Liver (tissue), 9 donors: Measurements from ENCODE around the gene CHAD. TPM values are rescaled to one million over a fixed set of nuclear protein-coding genes. Genes with fewer than 3 reads are reported as not detected.

Experiments
- DNase-seq: peaks from one replicate; pipeline ENCODE4 v3.0.0-alpha.2; 2017; ENCODE audit warnings: low spot score
- H3K27ac ChIP-seq, 2 donors: one replicate each; pipeline ENCODE4 v1.7.0; 2013; ENCODE audit warnings: inconsistent platforms in 2 of 2, low read length in 2 of 2, control low read depth in 1 of 2, low read depth in 1 of 2, mild to moderate bottlenecking in 1 of 2
- H3K27me3 ChIP-seq, 4 donors: one replicate each; pipeline versions ENCODE4 v1.6.1 to v1.7.0; 2013; ENCODE audit warnings: low read length in 3 of 4, inconsistent platforms in 1 of 4, mild to moderate bottlenecking in 1 of 4, moderate library complexity in 1 of 4; ENCODE audit not compliant: control insufficient read depth in 4 of 4, insufficient read depth in 4 of 4
- H3K36me3 ChIP-seq, 4 donors: one replicate each; pipeline versions ENCODE4 v1.6.1 to v1.7.0; 2013; ENCODE audit warnings: low read length in 3 of 4, mild to moderate bottlenecking in 3 of 4, low read depth in 1 of 4, moderate library complexity in 1 of 4; ENCODE audit not compliant: control insufficient read depth in 4 of 4, insufficient read depth in 3 of 4
- H3K4me1 ChIP-seq, 4 donors: one replicate each; pipeline versions ENCODE4 v1.6.1 to v1.7.0; 2013; ENCODE audit warnings: low read length in 3 of 4, mild to moderate bottlenecking in 3 of 4, moderate library complexity in 1 of 4; ENCODE audit not compliant: control insufficient read depth in 4 of 4, insufficient read depth in 4 of 4
- H3K4me3 ChIP-seq, 3 donors: one replicate each; pipeline versions ENCODE4 v1.6.1 to v1.7.0; 2013; ENCODE audit warnings: low read length in 3 of 3, control low read depth in 1 of 3, low read depth in 1 of 3, mild to moderate bottlenecking in 1 of 3
- H3K9ac ChIP-seq, 2 donors: one replicate each; pipeline ENCODE4 v1.7.0; 2013; ENCODE audit warnings: low read length in 2 of 2, mild to moderate bottlenecking in 2 of 2, moderate library complexity in 2 of 2, control low read depth in 1 of 2, low read depth in 1 of 2
- H3K9me3 ChIP-seq, 4 donors: one replicate each; pipeline versions ENCODE4 v1.6.1 to v1.7.0; 2013; ENCODE audit warnings: low read length in 3 of 4; ENCODE audit not compliant: control insufficient read depth in 4 of 4
- CTCF ChIP-seq: fragments of 150-350 bp; IDR thresholded peaks from 2 replicates; pipeline ENCODE4 v1.5.1; 2017; ENCODE audit warnings: improper control_type of control experiment, low read depth, low read length; ENCODE audit not compliant: missing input control
- EGR1 ChIP-seq, 2 donors: IDR thresholded peaks; 2 replicates each; pipeline ENCODE4 v1.6.1; 2016 to 2018; ENCODE audit warnings: antibody characterized with exemption in 2 of 2, low read depth in 2 of 2
- FOXA1 ChIP-seq: IDR thresholded peaks from 2 replicates; pipeline ENCODE4 v1.6.1; 2016; ENCODE audit warnings: antibody characterized with exemption
- FOXA2 ChIP-seq: IDR thresholded peaks from 2 replicates; pipeline ENCODE4 v1.6.1; 2016; ENCODE audit warnings: antibody characterized with exemption
- GABPA ChIP-seq, 2 donors: IDR thresholded peaks in 1 of 2; conservative IDR thresholded peaks in 1 of 2; 2 replicates each; pipeline ENCODE4 v1.6.1; 2016; ENCODE audit warnings: antibody characterized with exemption in 2 of 2, mild to moderate bottlenecking in 1 of 2, moderate library complexity in 1 of 2
- HNF4A ChIP-seq, 2 donors: conservative IDR thresholded peaks; 2 replicates each; pipeline ENCODE4 v1.6.1; 2016; ENCODE audit warnings: antibody characterized with exemption in 2 of 2, mild to moderate bottlenecking in 2 of 2
- HNF4G ChIP-seq: IDR thresholded peaks from 2 replicates; pipeline ENCODE4 v1.6.1; 2016; ENCODE audit warnings: antibody characterized with exemption
- JUND ChIP-seq, 2 donors: IDR thresholded peaks; 2 replicates each; pipeline ENCODE4 v1.6.1; 2016; ENCODE audit warnings: antibody characterized with exemption in 2 of 2
- NR2F2 ChIP-seq: IDR thresholded peaks from 2 replicates; pipeline ENCODE4 v1.6.1; 2016; ENCODE audit warnings: antibody characterized with exemption
- RAD21 ChIP-seq, 2 donors: IDR thresholded peaks; 2 replicates each; pipeline ENCODE4 v1.6.1; 2016; ENCODE audit warnings: antibody characterized with exemption in 2 of 2, mild to moderate bottlenecking in 2 of 2
- REST ChIP-seq: IDR thresholded peaks from 2 replicates; pipeline ENCODE4 v1.6.1; 2016; ENCODE audit warnings: antibody characterized with exemption, mild to moderate bottlenecking
- RXRA ChIP-seq, 2 donors: IDR thresholded peaks; 2 replicates each; pipeline ENCODE4 v1.6.1; 2017 to 2018; ENCODE audit warnings: antibody characterized with exemption in 2 of 2, mild to moderate bottlenecking in 1 of 2
- SP1 ChIP-seq: IDR thresholded peaks from 2 replicates; pipeline ENCODE4 v1.6.1; 2018; ENCODE audit warnings: antibody characterized with exemption, mild to moderate bottlenecking
- TAF1 ChIP-seq: conservative IDR thresholded peaks from 2 replicates; pipeline ENCODE4 v1.6.1; 2016; ENCODE audit warnings: antibody characterized with exemption, mild to moderate bottlenecking
- YY1 ChIP-seq: IDR thresholded peaks from 2 replicates; pipeline ENCODE4 v1.6.1; 2016; ENCODE audit warnings: antibody characterized with exemption, mild to moderate bottlenecking
- ZBTB33 ChIP-seq: IDR thresholded peaks from 2 replicates; pipeline ENCODE4 v1.6.1; 2016; ENCODE audit warnings: antibody characterized with exemption
- WGBS: extraction: QIAGEN DNeasy Blood & Tissue Kit; methylation state at CpG from one replicate; pipeline ENCODE4 v1.1.7; 2013; 5-methylcytosine and 5-hydroxymethylcytosine counted together
- polyA plus RNA-seq, 2 donors: library from polyadenylated mRNA; stranded (reverse) in 1 of 2; unstranded in 1 of 2; fragments of 200-250 nt in 1 of 2; fragments of >200 nt in 1 of 2; fragmentation: Nextera tagmentation in 1 of 2; extraction: Ambion mirVana in 1 of 2; gene quantifications; one replicate each; pipeline versions ENCODE4 v1.2.1 to v1.2.3, GENCODE V29; 2013 to 2015
- total RNA-seq, 2 donors: library from RNA; depleted of rRNA; stranded (reverse); fragments of >200 nt; gene quantifications; one replicate each; pipeline ENCODE4 v1.2.3, GENCODE V29; 2014
- donor health status: healthy.
- donor health status: healthy.
- donor health status: healthy.
- donor health status: healthy.
- donor health status: healthy.

Gene CHAD
- total and polyA plus RNA-seq, 4 donors = 0.51 to 3.3 (median 2.3) TPM

GRCh38 chr17:50459756-50460155, 8.9 kb downstream of the CHAD start:
- peaks cover 8 to 47% (median 27%) of the 10 kb centered on the region in 4 donors for H3K4me1 ChIP-seq
- peaks cover 0 to 3% (median 0%) of the 10 kb centered on the region in 4 donors for H3K36me3 ChIP-seq
- WGBS = over 99% methylated on average over 4 of the region's 4 CpGs
- H3K27me3 ChIP-seq = no peaks in the 10 kb centered on the region
- H3K9ac ChIP-seq = no peak overlapping the region
- DNase-seq = no peak
- no peaks in the 10 kb centered on the region for H3K9me3 ChIP-seq
- peak overlapping the region in 1 of 2 donors; percentile 73 for H3K27ac ChIP-seq
- no peak overlapping the region for H3K4me3 ChIP-seq
- TF ChIP-seq REST (no peak), ZBTB33 (no peak), RXRA (IDR thresholded peaks at IDR 0.05) (no peak), YY1 (no peak), SP1 (no peak), EGR1 (IDR thresholded peaks at IDR 0.05; ENCODE audit: low read depth in 2 of 2) (no peak), HNF4A (conservative IDR thresholded peaks at IDR 0.05) (no peak), GABPA (IDR thresholded peaks at IDR 0.05 in 1 of 2, conservative IDR thresholded peaks at IDR 0.05 in 1 of 2) (no peak), CTCF (no peak), RAD21 (IDR thresholded peaks at IDR 0.05) (no peak), NR2F2 (no peak), HNF4G (no peak)

DNA sequence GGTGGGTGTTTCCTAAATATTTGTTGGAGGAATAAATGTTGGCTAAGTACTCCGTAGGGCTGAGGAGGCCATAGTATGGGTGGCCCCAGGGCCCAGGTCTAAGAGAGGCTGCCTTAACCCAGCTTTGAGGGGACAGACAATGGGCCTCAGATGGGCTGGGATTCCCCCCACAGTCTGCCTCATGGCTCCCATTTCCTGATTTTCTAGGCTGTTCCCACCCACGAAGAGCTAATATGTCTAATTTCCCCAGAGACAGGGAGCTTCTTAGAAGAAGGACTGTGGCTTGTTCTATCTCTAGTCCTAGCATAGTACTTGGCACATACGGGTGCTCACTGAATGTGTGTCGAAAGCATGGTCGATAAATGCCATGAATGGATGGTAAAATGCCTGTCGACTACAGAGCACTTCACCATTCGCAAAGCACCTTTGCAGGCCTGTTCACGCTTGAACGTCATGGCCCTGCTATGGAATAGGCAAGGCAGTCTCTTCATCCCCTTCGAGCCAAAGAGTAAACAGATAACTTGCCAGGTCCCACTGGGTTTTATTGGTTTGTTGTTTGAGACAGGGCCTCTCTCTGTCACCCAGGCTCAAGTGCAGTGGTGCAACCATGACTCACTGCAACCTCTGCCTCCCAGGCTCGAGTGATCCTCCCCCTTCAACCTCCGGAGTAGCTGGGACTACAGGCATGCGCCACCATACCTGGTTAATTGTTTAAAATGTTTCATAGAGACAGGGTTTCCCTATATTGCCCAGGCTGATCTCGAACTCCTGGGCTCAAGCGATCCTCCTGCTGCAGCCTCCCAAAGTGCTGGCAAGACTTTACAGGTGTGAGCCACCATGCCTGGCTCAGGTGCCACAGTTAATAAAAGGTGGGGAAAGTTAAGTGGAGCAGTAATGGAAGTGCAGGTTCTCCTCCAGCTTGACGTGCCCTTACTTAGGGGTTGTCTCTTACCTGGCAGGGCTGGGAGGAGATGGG, 9.7 kb downstream of the CHAD start:
- WGBS = 54% methylated on average over 16 of the region's 16 CpGs
- H3K9ac ChIP-seq = no peak overlapping the region
- H3K4me3 ChIP-seq = no peak overlapping the region
- H3K27me3 ChIP-seq = no peaks in the 10 kb centered on the region
- H3K4me1 ChIP-seq = peaks cover 7 to 40% (median 24%) of the 10 kb centered on the region in 4 donors
- no peaks in the 10 kb centered on the region for H3K9me3 ChIP-seq
- H3K27ac ChIP-seq = peak overlapping the region; percentile 51 to 73
- peaks cover 0 to 3% (median 0%) of the 10 kb centered on the region in 4 donors for H3K36me3 ChIP-seq
- DNase-seq = no peak
- TF ChIP-seq GABPA (IDR thresholded peaks at IDR 0.05 in 1 of 2, conservative IDR thresholded peaks at IDR 0.05 in 1 of 2) (no peak), HNF4A (conservative IDR thresholded peaks at IDR 0.05) (peak; percentile 70 to 83), NR2F2 (no peak), FOXA2 (peak; percentile 88), JUND (IDR thresholded peaks at IDR 0.05) (peak; percentile 98), RXRA (IDR thresholded peaks at IDR 0.05) (peak; percentile 75 to 92), TAF1 (no peak), CTCF (no peak), REST (peak; percentile 54), FOXA1 (peak; percentile 89)
